Caco-2 (cell line): ENCODE data around the gene CCDC34. TPM values are rescaled to one million over a fixed set of nuclear protein-coding genes. Genes with fewer than 3 reads are reported as not detected.
A peak's percentile ranks its signal among the peaks of the same experiment; 100 is the strongest.

Experiments
- BruUV-seq: library from RNA; stranded (reverse); fragments of 400-500 nt; replicated peaks from 2 replicates; lab custom pipeline; 2021; lab: Mats Ljungman, UMichigan
- CTCF ChIA-PET: fragments of 300-600 bp; sonication (Branson Sonifier 250); formaldehyde crosslinking; loops from one replicate; lab custom pipeline; 2022; ENCODE audit warnings: antibody characterized with exemption; lab: Charles Lee
- POLR2A ChIA-PET: fragments of 300-600 bp; sonication (Branson Sonifier 250); formaldehyde crosslinking; loops from one replicate; lab custom pipeline; 2022; ENCODE audit warnings: antibody characterized with exemption; lab: Charles Lee
- DNase-seq, 2 experiments: peaks; one replicate each; pipeline versions ENCODE4 v3.0.0 to v3.0.0-alpha.2; 2020 to 2022
- H3K27me3 ChIP-seq: replicated peaks from 2 replicates; pipeline ENCODE4 v1.6.0; 2011; ENCODE audit warnings: low read length; ENCODE audit not compliant: control insufficient read depth, insufficient read depth
- H3K36me3 ChIP-seq: 2 replicates; pipeline ENCODE4 v1.5.1; 2011; ENCODE audit warnings: low read length; ENCODE audit not compliant: control insufficient read depth, insufficient read depth
- H3K4me1 ChIP-seq: fragments of 250-450 bp; sonication (Bioruptor Pico); 2 replicates; pipeline ENCODE4 v1.5.1; 2020; ENCODE audit warnings: mild to moderate bottlenecking
- H3K4me3 ChIP-seq: 2 replicates; pipeline ENCODE4 v1.5.1; 2011; ENCODE audit warnings: low read depth, mild to moderate bottlenecking, control low read depth, low read length
- H3K9me3 ChIP-seq: fragments of 250-450 bp; sonication (Bioruptor Pico); 2 replicates; pipeline ENCODE4 v1.5.1; 2020; ENCODE audit warnings: mild to moderate bottlenecking, moderate library complexity
- H3K27ac Mint-ChIP-seq: one replicate; pipeline ENCODE4 v1.8.0; 2022; ENCODE audit warnings: mixed read lengths; ENCODE audit not compliant: unreplicated experiment
- H3K27me3 Mint-ChIP-seq: one replicate; pipeline ENCODE4 v1.8.0; 2022; ENCODE audit warnings: mixed read lengths; ENCODE audit not compliant: insufficient read depth, unreplicated experiment
- H3K36me3 Mint-ChIP-seq: one replicate; pipeline ENCODE4 v1.8.0; 2022; ENCODE audit warnings: mild to moderate bottlenecking, mixed read lengths; ENCODE audit not compliant: insufficient read depth, unreplicated experiment
- H3K4me1 Mint-ChIP-seq: one replicate; pipeline ENCODE4 v1.8.0; 2022; ENCODE audit warnings: low read depth, mixed read lengths; ENCODE audit not compliant: unreplicated experiment
- H3K4me3 Mint-ChIP-seq: one replicate; pipeline ENCODE4 v1.8.0; 2022; ENCODE audit warnings: mild to moderate bottlenecking, moderate library complexity, mixed read lengths; ENCODE audit not compliant: unreplicated experiment
- H3K9me3 Mint-ChIP-seq: one replicate; pipeline ENCODE4 v1.8.0; 2022; ENCODE audit warnings: mixed read lengths; ENCODE audit not compliant: unreplicated experiment
- CTCF ChIP-seq, 2 experiments: fragments of 200-600 bp in 1 of 2; IDR thresholded peaks; 1 replicate in 1 of 2; 2 replicates in 1 of 2; pipeline versions ENCODE4 v1.5.1 to v1.8.0; 2011 to 2022; ENCODE audit warnings: antibody characterized with exemption in 1 of 2, control low read depth in 1 of 2, inconsistent platforms in 1 of 2, low read depth in 1 of 2, low read length in 1 of 2, mild to moderate bottlenecking in 1 of 2, moderate library complexity in 1 of 2; ENCODE audit not compliant: insufficient read depth in 1 of 2, severe bottlenecking in 1 of 2, unreplicated experiment in 1 of 2
- intact Hi-C: fragments of 100-400 bp; cut with micrococcal nuclease; formaldehyde crosslinking; loops from one replicate; pipeline ENCODE4 v1.10.0; 2022; ENCODE audit not compliant: unreplicated experiment
- total RNA-seq: library from RNA; stranded (reverse); gene quantifications from 2 replicates; pipeline ENCODE4 v1.2.3, GENCODE V29; 2022

CCDC34 gene
- total RNA-seq, 1 experiment from 2014 or later = 25.7 TPM

- no peak for TF ChIP-seq CTCF (IDR thresholded peaks at IDR 0.05; ENCODE audit: insufficient read depth in 1 of 2, low read depth in 1 of 2, low read length in 1 of 2, severe bottlenecking in 1 of 2, unreplicated experiment in 1 of 2)
- Histone ChIP-seq H3K27me3 (no peaks in the 10 kb centered on the region), H3K9me3 (peaks cover 7% of the 10 kb centered on the region; the same call in 1 of the 2 replicates), H3K4me3 (no peak overlapping the region), H3K36me3 (no peaks in the 10 kb centered on the region; the same call in 1 of the 2 replicates), H3K4me1 (no peaks in the 10 kb centered on the region)
- DNase-seq = no peak
- BruUV-seq = no TSS peak
- H3K27me3 Mint-ChIP-seq = no peaks in the 10 kb centered on the region
- intact Hi-C loops = no loop called here
- no peaks in the 10 kb centered on the region for H3K36me3 Mint-ChIP-seq
- no peaks in the 10 kb centered on the region for H3K4me1 Mint-ChIP-seq
- no peak overlapping the region for H3K4me3 Mint-ChIP-seq
- peaks cover 10% of the 10 kb centered on the region for H3K9me3 Mint-ChIP-seq
- no peak overlapping the region for H3K27ac Mint-ChIP-seq
- POLR2A ChIA-PET = no interaction called here
- CTCF ChIA-PET = no interaction called here
These were observed 62.0 kb downstream of the CCDC34 start for GRCh38 chr11:27300974-27301373.

- peaks cover 7% of the 10 kb centered on the region for H3K4me1 Mint-ChIP-seq
- no TSS peak for BruUV-seq
- no peaks in the 10 kb centered on the region for H3K27me3 ChIP-seq
- H3K9me3 ChIP-seq = 0 out of 2 replicates have a peak, but pooled peaks cover 3% of the 10 kb centered on the region
- H3K36me3 Mint-ChIP-seq = no peaks in the 10 kb centered on the region
- no peak overlapping the region for H3K4me3 Mint-ChIP-seq
- peaks cover 16% of the 10 kb centered on the region for H3K9me3 Mint-ChIP-seq
- CTCF ChIA-PET = no interaction called here
- POLR2A ChIA-PET = interaction anchor here (0.6 kb wide), 1 partner anchor 66 kb away, joined by 3 read pairs; no protein-coding TSS in a partner anchor
- intact Hi-C loops = no loop called here
- H3K36me3 ChIP-seq = no peaks in the 10 kb centered on the region
- DNase-seq = no peak
- no peaks in the 10 kb centered on the region for H3K27me3 Mint-ChIP-seq
- no peak overlapping the region for H3K4me3 ChIP-seq
- no peak for TF ChIP-seq CTCF (IDR thresholded peaks at IDR 0.05; ENCODE audit: insufficient read depth in 1 of 2, low read depth in 1 of 2, low read length in 1 of 2, severe bottlenecking in 1 of 2, unreplicated experiment in 1 of 2)
- no peak overlapping the region for H3K27ac Mint-ChIP-seq
- no peaks in the 10 kb centered on the region for H3K4me1 ChIP-seq
These were observed 65.4 kb downstream of the CCDC34 start for GRCh38 chr11:27297616-27298015.

- Histone ChIP-seq H3K9me3 (peaks cover 11% of the 10 kb centered on the region), H3K4me1 (no peaks in the 10 kb centered on the region), H3K27me3 (no peaks in the 10 kb centered on the region), H3K4me3 (no peak overlapping the region), H3K36me3 (no peaks in the 10 kb centered on the region)
- Mint-ChIP-seq H3K9me3 (peaks cover 27% of the 10 kb centered on the region), H3K4me1 (peaks cover 12% of the 10 kb centered on the region), H3K36me3 (no peaks in the 10 kb centered on the region), H3K27ac (no peak overlapping the region), H3K4me3 (no peak overlapping the region), H3K27me3 (no peaks in the 10 kb centered on the region)
- peak; percentile 61 to 83 for TF ChIP-seq CTCF (IDR thresholded peaks at IDR 0.05; ENCODE audit: insufficient read depth in 1 of 2, low read depth in 1 of 2, low read length in 1 of 2, severe bottlenecking in 1 of 2, unreplicated experiment in 1 of 2)
- intact Hi-C loops = loop anchor here (1.0 kb wide), 5 partner anchors 62 to 190 kb away; no protein-coding TSS in a partner anchor
- BruUV-seq = no TSS peak
- ChIA-PET POLR2A (interaction anchor here (0.7 kb wide), 1 partner anchor 114 kb away, joined by 3 read pairs; no protein-coding TSS in a partner anchor), CTCF (interaction anchor here (0.5 to 3.4 kb wide), 22 partner anchors 12 to 201 kb away, joined by 3 to 45 read pairs (median 4); partner anchors contain the start of genes CCDC34 and LGR4)
- DNase-seq = peak in 1 of 2 experiments; percentile 59
These were observed 66.5 kb downstream of the CCDC34 start for GRCh38 chr11:27296497-27296896.
